Ovary (tissue), 3 donors: Measurements from ENCODE around the gene ZNF678.

Experiments used
- POLR2A ChIP-seq: fragments of 450-650 bp; IDR thresholded peaks from one replicate; pipeline ENCODE4 v1.6.1; 2017; ENCODE audit warnings: antibody characterized with exemption, mild to moderate bottlenecking, moderate library complexity
- TF ChIP-seq, protein P1 (sequence below), 3 donors: fragments of 450-650 bp in 2 of 3; fragments of 200-600 bp in 1 of 3; IDR thresholded peaks; one replicate each; pipeline versions ENCODE4 v1.5.1 to v1.8.0; 2016 to 2022; ENCODE audit warnings: antibody characterized with exemption in 3 of 3, mild to moderate bottlenecking in 1 of 3
- donor health status: DM: no; HTN: no; CAD: no.

DNA sequence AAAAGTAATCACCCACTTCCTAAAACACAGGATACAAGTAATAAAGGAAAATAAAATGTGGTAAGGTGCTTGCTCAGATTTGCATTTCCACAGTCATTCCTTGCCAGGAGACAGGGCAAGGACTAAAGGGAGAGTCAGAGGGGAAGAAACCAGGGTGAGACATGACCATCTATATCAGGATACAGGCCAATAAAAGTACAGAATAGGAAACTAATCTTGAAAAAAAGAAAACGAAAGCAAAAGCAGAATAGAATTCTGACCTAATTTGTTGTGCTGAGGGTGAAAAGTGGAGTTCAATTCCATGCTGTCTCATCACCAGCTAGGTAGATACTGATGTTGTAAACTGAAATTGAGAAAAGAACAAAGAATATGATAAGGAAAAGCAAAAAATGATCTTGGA lies 144.5 kb downstream of the ZNF678 start:
- no peak for TF ChIP-seq POLR2A
- TF ChIP-seq, protein P1, sequence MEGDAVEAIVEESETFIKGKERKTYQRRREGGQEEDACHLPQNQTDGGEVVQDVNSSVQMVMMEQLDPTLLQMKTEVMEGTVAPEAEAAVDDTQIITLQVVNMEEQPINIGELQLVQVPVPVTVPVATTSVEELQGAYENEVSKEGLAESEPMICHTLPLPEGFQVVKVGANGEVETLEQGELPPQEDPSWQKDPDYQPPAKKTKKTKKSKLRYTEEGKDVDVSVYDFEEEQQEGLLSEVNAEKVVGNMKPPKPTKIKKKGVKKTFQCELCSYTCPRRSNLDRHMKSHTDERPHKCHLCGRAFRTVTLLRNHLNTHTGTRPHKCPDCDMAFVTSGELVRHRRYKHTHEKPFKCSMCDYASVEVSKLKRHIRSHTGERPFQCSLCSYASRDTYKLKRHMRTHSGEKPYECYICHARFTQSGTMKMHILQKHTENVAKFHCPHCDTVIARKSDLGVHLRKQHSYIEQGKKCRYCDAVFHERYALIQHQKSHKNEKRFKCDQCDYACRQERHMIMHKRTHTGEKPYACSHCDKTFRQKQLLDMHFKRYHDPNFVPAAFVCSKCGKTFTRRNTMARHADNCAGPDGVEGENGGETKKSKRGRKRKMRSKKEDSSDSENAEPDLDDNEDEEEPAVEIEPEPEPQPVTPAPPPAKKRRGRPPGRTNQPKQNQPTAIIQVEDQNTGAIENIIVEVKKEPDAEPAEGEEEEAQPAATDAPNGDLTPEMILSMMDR (IDR thresholded peaks at IDR 0.05), result no peak
